HG03060 (cell line): ENCODE measurements around the gene PABPN1L.

Experiments
- ATAC-seq: cut with Tn5 transposase; IDR thresholded peaks from one replicate; pipeline ENCODE4 v1.9.1; 2021; ENCODE audit warnings: low read depth, moderate number of reproducible peaks; ENCODE audit not compliant: unreplicated experiment

The PABPN1L gene

DNA sequence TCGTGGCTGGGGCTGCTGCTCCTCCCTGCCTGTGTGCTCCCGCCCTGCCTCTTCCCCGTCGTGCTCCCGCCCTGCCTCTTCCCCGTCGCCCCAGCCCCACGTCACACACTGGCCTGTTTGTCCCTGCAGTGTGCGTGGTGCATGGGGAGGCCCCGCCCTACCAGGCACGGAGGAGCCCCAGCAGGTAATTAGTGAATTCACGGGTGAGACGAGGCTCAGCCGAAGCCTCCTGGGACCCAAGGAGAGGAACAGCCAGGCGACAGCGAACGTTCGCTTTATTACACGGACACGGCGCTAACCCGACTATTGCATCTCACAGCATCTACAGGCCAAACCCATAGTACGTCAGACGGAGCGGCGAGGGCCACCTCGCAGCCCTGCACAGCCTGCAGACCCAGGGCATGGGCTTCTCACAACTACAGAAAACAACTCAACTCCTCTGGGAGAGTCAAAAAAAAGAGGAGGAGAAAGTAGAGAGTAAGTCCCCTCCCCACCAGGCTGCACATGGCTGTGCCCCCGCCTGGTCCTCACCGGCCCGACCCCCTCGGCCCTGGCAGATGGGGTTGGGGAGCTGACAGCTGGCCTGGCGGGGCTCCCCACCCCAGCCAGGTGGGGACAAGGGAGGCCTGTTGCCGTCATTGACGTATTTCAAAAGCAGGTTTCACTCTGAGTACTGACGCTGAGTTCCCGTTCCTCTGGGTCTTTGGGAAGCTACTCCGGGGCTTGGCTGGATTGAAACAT lies 4.3 kb upstream of the PABPN1L start:
- ATAC-seq: no peak

DNA sequence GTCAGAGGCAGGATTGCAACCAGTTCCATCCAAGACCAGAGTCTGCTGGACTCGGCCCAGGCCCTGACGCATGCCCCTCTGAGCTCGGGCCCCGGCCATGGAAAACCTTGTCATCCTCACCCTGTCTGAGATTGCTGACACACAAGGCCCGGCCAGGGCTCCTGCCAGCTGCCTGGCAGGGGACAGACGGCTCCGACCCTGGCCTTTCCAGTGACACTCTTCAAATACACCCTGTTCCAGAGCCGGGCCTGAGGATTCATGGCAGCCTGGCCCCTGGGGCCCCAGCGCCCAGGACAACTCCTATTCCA lies 3.2 kb upstream of the PABPN1L start:
- ATAC-seq: no peak

DNA sequence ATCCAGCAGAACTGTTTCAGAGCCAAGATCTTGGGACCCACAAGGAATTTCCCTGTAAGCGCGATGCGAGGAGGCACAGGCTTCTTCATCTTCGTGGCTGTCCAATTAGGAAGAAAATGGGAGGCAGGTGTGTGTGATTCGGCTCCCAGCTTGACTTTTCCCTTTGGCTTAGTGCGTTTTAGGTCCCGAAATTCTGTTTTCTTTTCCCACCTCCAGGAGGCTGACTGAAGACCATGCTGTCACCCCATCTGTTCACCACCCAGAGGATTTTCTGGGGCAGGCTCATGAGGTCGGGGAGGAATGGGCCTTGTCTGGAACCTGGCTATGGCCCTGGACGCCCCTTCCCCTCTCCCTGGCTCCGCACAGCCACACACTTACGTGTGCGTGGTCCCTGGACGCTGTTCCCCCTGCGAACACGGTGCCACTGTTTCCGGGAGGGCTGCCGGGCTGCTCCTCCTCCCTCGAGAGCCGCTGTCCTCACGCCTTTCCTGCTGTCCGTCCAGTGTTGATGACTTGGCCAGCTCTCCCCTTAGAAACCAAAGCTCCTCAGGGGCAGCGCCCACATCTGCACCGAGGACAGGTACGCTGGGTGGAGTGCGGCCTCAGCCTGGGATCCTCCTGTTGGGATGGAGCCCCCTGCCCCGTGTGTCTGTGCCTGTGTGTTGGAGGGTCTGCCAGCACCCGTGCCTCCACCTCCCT lies 2.7 kb upstream of the PABPN1L start:
- no peak for ATAC-seq

DNA sequence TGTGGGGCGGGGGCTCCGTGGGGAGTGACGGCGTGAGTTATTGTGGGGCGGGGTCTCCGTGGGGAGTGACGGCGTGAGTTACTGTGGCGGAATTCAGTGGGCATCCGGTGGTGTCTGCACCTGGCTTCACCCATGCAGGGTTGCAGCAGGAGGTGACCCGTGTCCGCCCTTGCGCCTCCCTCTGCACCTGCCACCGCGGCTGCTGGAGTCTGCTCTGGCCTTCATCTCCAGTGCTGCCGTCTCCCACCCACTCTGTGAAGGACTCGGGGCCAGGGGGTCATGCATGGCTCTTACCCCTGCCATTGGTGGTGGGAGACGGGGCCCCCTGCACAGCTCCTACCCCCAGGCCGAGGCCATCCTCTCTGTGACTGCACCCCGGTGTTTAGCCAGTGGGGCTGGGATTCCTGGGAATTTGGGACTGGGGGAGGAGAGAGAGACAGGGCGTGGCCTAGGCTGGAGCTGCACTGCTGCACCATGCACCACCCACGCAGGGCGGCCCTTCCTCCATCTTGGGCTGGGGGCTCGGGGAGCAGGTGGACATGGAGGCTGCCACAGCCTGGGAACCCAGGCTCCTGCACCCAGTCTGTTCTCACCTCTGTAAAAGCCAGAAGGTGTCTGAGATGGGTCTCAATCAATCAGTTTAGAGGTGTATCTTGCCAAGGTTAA lies 1.3 kb upstream of the PABPN1L start:
- ATAC-seq: no peak

DNA sequence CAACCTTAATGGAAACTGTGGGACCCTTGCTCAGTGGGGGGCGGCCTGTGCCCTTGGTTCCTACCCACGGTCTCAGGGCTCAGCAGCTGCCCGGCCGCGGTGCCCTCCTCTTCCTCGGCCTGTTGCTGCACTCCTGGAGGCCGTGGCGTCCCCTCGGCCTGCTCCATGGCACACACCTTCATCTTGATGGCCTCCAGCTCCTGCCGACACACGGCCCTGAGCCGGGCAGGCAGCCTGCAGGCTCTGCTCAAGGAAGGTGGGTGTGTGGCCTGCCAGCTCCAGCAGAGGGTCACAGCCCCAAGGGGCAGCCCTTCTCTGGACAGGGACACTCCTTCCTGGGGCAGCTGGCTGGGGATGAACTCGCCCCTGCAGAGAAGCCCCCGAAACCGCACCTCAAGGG lies 718 bp downstream of the PABPN1L start:
- no peak for ATAC-seq

DNA sequence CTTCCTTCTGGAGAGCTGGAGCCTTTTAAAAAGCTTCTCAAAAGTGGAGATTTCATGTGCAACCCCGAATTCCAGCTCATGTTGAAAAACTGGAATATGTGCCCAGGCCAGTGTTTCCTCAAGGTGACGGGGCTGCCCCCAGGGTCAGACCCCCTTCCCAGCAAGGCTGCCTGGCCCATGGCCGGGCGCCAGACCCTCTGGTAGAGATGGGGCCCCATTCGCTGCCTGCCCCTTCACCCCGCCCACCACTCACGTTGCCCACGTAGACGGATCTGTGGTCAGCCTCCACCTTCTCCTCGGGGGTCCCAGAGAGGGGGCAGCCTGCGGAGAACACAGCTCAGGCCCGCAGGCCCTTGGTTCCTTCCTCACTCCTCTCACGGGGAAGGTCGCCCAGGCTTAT lies 1.1 kb downstream of the PABPN1L start:
- no peak for ATAC-seq

DNA sequence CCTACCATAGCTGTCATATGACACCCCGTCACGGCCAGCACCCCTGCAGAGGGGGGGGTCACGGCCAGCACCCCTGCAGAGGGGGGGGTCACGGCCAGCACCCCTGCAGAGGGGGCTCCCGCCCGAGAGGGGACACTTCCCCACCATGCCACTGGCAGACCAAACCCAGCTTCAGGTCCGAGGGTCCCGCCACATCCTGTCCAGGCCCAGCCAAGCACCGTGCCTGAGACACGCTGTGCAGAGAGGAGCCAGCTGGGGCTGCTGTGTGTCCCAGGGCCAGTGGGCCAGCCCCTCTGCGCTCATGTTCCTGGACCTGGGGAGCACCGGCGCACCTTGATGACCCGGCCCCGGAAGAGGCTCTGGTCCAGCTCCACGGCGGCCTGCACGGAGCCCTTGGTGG lies 1.9 kb downstream of the PABPN1L start:
- no peak for ATAC-seq

DNA sequence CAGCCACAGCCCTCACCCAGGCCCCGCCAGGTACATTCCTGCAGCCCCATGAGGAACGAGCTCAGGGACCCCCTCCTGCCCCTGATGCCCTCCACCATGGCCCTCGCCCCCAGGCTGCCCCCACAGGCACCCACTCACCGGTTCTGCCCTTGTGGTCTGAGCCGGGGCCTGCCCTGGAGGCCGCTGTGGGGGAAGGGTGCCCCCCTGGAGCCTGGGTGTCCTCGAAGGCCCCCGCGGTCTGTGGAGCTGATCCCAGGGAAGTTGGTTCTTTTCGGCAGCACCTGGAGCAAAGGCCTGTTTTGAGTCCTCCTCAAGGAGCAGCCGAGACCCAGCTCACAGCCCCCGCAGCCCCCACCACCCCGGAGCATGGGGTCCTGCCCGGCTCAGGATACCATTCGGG lies 2.4 kb downstream of the PABPN1L start:
- ATAC-seq: no peak

DNA sequence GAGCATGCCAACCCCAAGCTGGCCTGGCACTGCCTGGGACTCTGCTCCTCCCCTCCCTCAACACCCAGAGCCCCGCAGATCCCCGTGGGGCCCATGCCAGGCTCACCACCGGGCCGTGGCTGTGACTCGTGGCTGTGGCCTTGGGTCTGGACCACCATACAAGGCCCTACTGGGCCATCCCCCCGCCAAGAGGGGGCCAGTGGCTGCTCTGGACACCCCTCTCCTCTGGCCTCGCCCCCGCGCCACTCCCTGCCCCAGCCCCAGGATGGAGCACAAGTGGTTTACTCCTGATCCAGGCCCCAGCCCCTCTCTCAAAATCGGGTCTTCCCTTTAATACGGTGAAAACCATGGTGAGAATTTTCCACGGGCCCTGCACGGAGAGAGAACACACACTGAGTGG lies 3.0 kb downstream of the PABPN1L start:
- no peak for ATAC-seq

DNA sequence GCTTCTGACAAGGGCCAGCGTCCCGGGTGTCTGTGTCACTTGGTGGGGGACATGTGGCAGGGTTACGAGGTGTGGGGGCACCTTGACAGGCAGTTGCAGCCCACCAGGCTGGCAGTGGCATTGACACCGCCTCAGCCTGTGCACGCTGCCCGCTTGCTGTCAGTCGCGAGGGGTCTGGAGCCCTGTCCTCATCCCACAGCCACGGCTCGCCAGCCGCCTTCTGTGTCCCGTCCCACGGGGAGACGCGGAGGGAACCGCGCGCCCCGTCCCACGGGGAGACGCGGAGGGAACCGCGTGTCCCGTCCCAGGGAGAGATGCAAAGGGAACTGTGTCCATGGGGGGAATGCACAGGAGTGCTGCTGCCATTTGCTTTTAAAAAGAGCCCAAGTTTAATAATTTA lies 3.5 kb downstream of the PABPN1L start:
- ATAC-seq: no peak

DNA sequence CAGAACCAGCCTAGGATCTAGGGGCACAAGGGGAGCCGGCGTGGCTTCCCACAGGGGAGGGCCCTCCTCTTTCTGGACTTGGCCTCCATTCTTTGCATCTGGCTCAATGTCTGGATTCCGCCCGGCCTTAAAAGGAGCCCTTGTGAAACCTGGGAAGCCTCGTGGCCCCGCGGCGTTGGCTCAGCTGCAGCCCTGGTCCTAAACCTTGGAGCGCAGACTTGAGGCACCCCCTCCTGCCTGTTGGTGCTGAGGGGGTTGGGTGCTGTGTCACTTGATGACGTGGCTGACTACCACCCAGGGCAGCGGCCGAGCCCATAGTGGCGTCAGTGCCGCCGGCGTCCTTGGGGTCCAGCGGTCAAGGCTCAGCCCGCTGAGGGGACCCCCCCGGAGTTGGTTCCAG lies 5.1 kb downstream of the PABPN1L start:
- ATAC-seq: no peak

DNA sequence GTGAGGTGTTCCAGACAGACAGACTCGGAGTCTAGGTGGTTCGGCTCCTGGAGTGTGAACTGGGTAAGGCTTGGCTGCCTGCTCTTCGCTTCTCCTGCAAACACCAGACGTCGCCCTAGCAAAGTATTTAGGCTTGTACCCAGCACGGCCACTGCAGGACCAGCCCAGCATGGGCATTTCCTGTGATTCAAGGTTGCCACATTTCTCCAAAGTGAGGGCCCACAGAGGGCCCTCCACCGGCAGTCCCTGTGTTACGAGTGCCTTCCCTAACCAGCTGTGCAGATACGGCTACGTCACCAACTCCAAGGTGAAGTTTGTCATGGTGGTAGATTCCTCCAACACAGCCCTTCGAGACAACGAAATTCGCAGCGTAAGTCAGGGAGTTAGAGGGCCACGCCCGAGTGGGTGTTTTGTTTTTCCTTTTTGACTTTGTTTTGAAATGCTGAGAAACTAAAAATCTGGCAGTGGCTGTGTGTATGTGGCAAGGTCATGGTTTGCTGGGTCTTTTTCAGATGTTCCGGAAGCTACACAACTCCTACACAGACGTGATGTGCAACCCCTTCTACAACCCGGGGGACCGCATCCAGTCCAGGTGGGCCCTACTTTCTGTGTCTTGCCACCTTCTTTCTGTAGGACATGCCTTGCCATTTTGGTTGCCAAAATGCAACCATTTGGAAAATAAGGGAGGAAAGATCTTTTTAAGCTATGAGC lies 6.9 kb downstream of the PABPN1L start:
- no peak for ATAC-seq

DNA sequence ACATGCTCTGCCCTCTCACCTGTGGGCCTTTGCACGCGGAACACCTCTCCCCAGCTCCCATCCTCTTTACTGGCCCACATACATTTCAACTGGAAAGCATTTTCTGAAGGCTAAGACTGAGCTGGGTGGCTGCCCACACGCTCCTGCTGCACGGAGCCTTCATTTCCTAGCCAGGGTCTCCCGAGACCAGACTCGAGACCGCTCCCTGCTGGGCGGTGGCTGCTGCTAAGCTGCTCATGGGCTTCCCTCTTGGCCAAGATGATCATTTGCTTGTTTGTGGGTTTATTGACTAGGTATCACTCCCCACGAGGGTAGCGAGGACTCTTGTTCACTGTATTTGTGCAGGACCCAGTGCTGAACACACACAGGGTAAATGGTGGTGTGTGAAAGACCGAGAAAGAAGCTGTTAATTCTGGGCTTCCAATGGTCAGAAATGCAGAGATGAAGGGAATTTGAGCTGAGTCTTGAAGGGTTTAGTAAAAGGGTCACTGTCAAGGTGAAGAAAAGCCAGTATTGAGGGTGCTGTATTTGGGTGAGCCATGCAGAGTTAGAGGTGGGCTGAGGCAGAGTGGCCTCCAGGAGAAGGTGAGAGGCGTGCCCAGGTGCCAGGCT lies 8.6 kb downstream of the PABPN1L start:
- ATAC-seq: no peak

DNA sequence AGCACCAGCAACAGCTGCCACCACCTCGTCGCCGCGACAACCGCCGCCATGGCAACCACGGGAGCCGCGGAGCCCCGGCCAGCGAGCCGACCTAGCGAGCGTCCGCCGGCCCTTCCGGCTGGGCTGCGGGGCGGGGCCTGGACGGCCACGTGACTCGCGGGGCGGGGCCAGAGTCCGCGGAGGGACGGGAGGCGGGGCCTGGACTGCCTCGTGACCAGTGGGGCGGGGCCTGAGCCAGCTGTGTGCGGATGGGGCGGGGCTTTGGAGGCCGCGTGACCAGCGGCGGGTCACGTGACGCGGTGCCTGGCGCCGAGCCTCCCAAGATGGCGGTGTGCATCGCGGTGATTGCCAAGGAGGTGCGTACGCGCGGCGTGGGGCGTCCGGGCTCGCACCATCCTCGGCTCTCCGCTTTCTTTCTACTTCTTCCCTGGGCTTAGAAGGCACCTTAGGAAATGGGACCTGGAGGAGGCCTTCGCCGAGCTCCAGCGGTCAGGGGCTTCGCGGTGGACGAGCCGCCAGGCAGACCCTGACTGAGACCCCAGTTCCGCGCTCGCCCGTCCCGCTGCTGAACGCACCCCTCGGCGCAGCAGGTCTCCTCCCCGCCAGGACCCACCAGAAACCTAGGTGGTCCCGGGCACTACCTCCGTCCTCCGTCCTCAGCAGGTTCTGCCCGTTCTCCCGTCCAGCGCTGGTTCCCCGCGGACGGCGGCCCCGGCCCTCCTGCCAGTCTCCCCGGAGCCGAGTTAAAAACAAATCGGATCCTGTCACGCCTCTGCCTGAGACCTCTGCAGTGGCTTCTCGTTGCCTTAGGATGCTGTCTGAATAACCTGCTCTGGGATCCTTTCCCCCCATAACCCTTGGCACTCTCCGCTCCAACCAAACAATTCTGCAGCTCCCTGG lies 9.4 kb downstream of the PABPN1L start, which contains the start of the genes GALNS and TRAPPC2L:
Gene GALNS (minus strand): TSS at position 120 of the 900 bp plus-strand sequence. CDS start 70 bp downstream, at position 50.
Gene TRAPPC2L (plus strand): TSS at position 300 of the 900 bp plus-strand sequence. CDS start 24 bp downstream, at position 324.
- peak; percentile 52 for ATAC-seq

DNA sequence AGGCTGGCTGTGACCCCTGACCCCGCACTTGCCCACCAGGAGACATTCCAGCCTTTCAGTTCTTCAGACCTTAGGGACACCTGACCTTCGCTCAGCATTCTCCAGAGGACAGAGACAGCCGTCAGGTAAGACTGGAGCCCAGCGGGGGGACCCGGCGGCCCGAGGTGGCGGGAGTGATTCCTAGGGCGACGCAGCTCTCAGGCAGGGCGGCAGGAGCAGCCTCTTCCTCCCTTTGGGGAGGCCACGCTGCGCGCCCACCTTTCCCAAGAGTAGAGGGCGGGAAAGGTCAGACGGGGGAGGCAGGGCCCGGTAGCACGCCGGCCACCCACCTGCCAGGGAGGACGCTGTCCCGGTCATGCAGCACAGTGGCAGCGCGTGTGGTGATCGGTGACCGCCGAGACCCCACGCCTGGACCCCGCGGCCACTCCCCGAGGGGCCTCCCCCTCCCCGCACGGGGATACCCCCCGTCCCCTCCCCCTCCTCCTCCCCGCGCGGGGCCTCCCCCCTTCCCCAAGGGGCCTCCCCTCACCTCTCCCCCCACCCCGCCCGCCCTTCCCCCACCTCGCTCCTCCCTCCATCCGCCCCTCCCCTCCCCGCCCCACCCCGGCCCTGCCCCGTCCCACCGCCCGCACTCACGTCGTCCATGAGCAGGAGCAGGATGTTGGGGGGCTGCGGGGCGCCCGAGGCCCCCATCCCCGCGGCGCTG lies 10.2 kb downstream of the PABPN1L start:
- no peak for ATAC-seq

DNA sequence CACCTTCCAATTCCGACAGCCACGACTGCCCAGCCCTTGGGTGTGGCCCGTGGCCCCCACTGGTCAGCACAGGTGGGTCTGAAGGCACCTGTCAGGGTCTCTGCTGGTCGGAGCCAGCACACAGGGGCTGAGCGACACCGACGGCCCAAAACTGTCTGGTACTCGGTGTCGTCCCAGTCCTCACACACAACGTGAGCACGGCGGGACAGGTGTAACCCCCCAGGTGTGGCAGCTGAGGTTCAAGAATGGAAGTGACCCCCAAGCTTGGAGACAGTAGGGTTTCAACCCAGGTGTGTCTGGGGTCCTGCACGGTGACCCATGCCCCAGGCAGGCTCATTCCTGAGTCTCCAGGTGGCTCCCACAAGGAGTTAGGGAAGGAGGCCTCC lies 10.7 kb downstream of the PABPN1L start:
- no peak for ATAC-seq

DNA sequence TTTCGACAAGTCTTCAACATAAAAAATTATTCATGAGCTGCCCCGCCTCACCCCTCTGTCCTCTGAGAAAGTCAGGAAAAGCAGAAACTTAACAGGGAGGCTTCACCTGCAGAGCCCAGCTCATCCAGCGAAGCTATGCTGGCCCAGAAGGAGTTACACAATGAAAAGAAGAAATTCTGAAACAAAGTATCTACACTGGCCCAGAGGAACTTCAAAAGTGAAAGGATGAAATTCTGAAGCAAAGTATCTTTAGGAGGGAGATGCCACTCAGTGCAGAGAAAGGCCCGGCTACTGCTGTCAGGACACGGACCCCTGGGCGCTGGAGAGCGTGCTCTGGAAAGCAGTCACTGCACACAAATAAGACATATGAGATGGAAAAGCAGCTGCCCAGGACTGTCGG lies 11.3 kb downstream of the PABPN1L start:
- no peak for ATAC-seq

DNA sequence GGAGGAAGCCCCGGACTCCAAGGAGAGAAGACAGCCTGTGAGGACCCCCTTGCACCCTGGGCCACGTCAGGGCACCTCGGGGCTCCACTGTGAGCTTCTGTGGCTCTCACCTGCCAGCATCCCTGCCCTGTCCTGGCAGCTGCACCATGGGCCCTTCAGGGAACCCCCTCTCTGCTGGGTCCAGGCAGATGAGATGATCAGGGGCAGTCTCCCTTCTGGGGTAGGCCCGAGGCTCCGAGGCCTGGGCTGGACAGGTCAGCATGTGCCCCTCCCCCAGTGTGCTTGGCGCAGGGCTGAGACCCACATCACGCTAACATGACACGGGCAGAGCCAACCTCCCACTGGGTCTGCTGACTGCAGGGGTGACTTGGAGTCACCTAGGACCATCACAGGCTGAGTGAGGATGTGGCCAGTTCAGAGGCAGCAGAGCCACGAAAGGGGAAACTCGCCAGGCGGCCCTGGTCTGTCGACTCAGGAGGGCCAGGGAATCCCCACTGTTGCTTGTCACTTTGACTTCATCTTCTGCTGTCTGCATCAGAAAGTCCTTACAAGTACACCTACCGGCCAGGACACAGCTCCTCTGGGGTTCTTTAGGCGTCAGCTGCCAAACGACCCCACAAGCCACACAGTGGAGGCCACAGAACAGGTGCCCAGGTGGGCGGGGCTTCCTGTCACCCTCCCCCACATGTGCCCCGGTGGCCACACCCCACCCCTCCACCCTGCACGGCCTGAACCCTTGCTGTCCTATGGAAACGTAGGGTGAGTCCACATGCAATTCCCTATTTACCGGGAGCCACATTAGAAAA lies 12.0 kb downstream of the PABPN1L start:
- ATAC-seq: no peak
